Astrocyte of the hippocampus (primary cell): ENCODE measurements around the gene ARHGAP27.

ENCODE experiments used
- DNase-seq: peaks from one replicate; pipeline ENCODE4 v3.0.0; 2011; ENCODE audit warnings: low read depth, low spot score

Gene ARHGAP27

GRCh38 chr17:45408611-45409421, 23.9 kb downstream of the ARHGAP27 start:
- peak; percentile 51 for DNase-seq

GRCh38 chr17:45406107-45406506, 26.6 kb downstream of the ARHGAP27 start:
- DNase-seq = no peak

- DNase-seq = peak; percentile 49
Observed at GRCh38 chr17:45405250-45406086, 27.2 kb downstream of the ARHGAP27 start.

- DNase-seq = no peak
Observed at GRCh38 chr17:45404870-45405249, 27.8 kb downstream of the ARHGAP27 start.

GRCh38 chr17:45403906-45404490, 28.7 kb downstream of the ARHGAP27 start:
- DNase-seq = no peak

GRCh38 chr17:45402916-45403315, 29.8 kb downstream of the ARHGAP27 start:
- no peak for DNase-seq

- DNase-seq = no peak
Observed at GRCh38 chr17:45398800-45399199, 33.9 kb downstream of the ARHGAP27 start.

- DNase-seq = no peak
Observed at GRCh38 chr17:45397796-45398195, 34.9 kb downstream of the ARHGAP27 start.

- no peak for DNase-seq
Observed at GRCh38 chr17:45396496-45397205, 36.0 kb downstream of the ARHGAP27 start.

GRCh38 chr17:45395569-45396415, 36.9 kb downstream of the ARHGAP27 start:
- DNase-seq = no peak

GRCh38 chr17:45394913-45395568, 37.6 kb downstream of the ARHGAP27 start:
- peak; percentile 91 for DNase-seq

- DNase-seq = no peak
Observed at GRCh38 chr17:45394564-45394912, 38.1 kb downstream of the ARHGAP27 start.

- DNase-seq = no peak
Observed at GRCh38 chr17:45394091-45394490, 38.6 kb downstream of the ARHGAP27 start.

GRCh38 chr17:45393411-45393810, 39.3 kb downstream of the ARHGAP27 start:
- no peak for DNase-seq

- no peak for DNase-seq
Observed at GRCh38 chr17:45391918-45392317, 40.8 kb downstream of the ARHGAP27 start.

- DNase-seq = no peak
Observed at GRCh38 chr17:45391291-45391690, 41.4 kb downstream of the ARHGAP27 start.

GRCh38 chr17:45389354-45389753, 43.3 kb downstream of the ARHGAP27 start:
- DNase-seq = no peak

- no peak for DNase-seq
Observed at GRCh38 chr17:45388604-45389325, 43.9 kb downstream of the ARHGAP27 start.

GRCh38 chr17:45387739-45388138, 44.9 kb downstream of the ARHGAP27 start:
- no peak for DNase-seq

GRCh38 chr17:45386178-45386577, 46.5 kb downstream of the ARHGAP27 start:
- no peak for DNase-seq
